Endodermal cell (in vitro differentiated cells): ENCODE results near the gene ZNF142. TPM values are rescaled to one million over a fixed set of nuclear protein-coding genes. Genes with fewer than 3 reads are reported as not detected.
A peak's percentile ranks its signal among the peaks of the same experiment; 100 is the strongest.

Experiments
- DNase-seq: peaks from one replicate; pipeline ENCODE4 v3.0.0-alpha.2; 2017
- H3K27ac ChIP-seq: 2 replicates; pipeline ENCODE4 v1.5.1; 2013; ENCODE audit warnings: mild to moderate bottlenecking, low read depth, low read length, moderate library complexity
- H3K27me3 ChIP-seq: 2 replicates; pipeline ENCODE4 v1.6.1; 2013; ENCODE audit warnings: mild to moderate bottlenecking, low read length, moderate library complexity; ENCODE audit not compliant: insufficient read depth, control insufficient read depth, poor library complexity, severe bottlenecking
- H3K36me3 ChIP-seq: 2 replicates; pipeline ENCODE4 v1.7.0; 2013; ENCODE audit warnings: mild to moderate bottlenecking, low read length, moderate library complexity; ENCODE audit not compliant: control insufficient read depth, insufficient read depth
- H3K4me1 ChIP-seq: one replicate; pipeline ENCODE4 v1.7.0; 2013; ENCODE audit warnings: low read length; ENCODE audit not compliant: control insufficient read depth, insufficient read depth
- H3K4me3 ChIP-seq: 2 replicates; pipeline ENCODE4 v1.5.1; 2013; ENCODE audit warnings: mild to moderate bottlenecking, low read length, moderate library complexity
- H3K9ac ChIP-seq: 2 replicates; pipeline ENCODE4 v1.6.1; 2013; ENCODE audit warnings: mild to moderate bottlenecking, low read length, moderate library complexity; ENCODE audit not compliant: poor library complexity, severe bottlenecking; ENCODE audit errors: extremely low read depth
- H3K9me3 ChIP-seq: 2 replicates; pipeline ENCODE4 v1.6.1; 2013; ENCODE audit warnings: mild to moderate bottlenecking, low read length, moderate library complexity; ENCODE audit not compliant: control insufficient read depth
- H3K27ac Mint-ChIP-seq: 2 replicates; pipeline ENCODE4 v1.8.0; 2020; ENCODE audit warnings: mixed read lengths
- H3K27me3 Mint-ChIP-seq: 2 replicates; pipeline ENCODE4 v1.8.0; 2021; ENCODE audit warnings: mild to moderate bottlenecking, mixed read lengths; ENCODE audit not compliant: insufficient read depth
- H3K36me3 Mint-ChIP-seq: 2 replicates; pipeline ENCODE4 v1.8.0; 2020; ENCODE audit warnings: low read depth, mixed read lengths
- H3K4me1 Mint-ChIP-seq: 2 replicates; pipeline ENCODE4 v1.8.0; 2020; ENCODE audit warnings: mixed read lengths
- H3K4me3 Mint-ChIP-seq: 2 replicates; pipeline ENCODE4 v1.8.0; 2020; ENCODE audit warnings: mild to moderate bottlenecking, moderate library complexity, mixed read lengths
- H3K9me3 Mint-ChIP-seq: 2 replicates; pipeline ENCODE4 v1.8.0; 2020; ENCODE audit warnings: mild to moderate bottlenecking, mixed read lengths
- WGBS, 2 experiments: methylation state at CpG; one replicate each; pipeline versions ENCODE4 v1.1.5 to v1.1.7; 2013; ENCODE audit warnings: missing lambda C conversion rate in 2 of 2, mixed read lengths in 1 of 2; ENCODE audit not compliant: insufficient coverage in 1 of 2, insufficient read length in 1 of 2; 5-methylcytosine and 5-hydroxymethylcytosine counted together
- long read RNA-seq, 4 experiments: library from polyadenylated mRNA in 2 of 4; library from RNA in 1 of 4; library from capped mRNA in 1 of 4; stranded (forward) in 3 of 4; unstranded in 1 of 4; transcript quantifications; one replicate each; pipeline ENCODE4 v2.0.0, GENCODE V29; 2020 to 2021; ENCODE audit warnings: inconsistent platforms in 1 of 4
- polyA plus RNA-seq, 2 experiments: library from polyadenylated mRNA; stranded (reverse); fragments of 50-300 nt; gene quantifications; one replicate each; pipeline ENCODE4 v1.2.3, GENCODE V29; 2013
- total RNA-seq, 2 donors: library from RNA; stranded (reverse); fragmentation: NEBNext Ultra II Directional in 1 of 2; extraction: Animal tissue kit (Norgen Biotek cat#: 25700) in 1 of 2; gene quantifications; 2 replicates in 1 of 2; 3 replicates in 1 of 2; pipeline ENCODE4 v1.2.1, GENCODE V29; 2021
- TF ChIP-seq, protein P1 (sequence below): fragments of 200-600 bp; sonication (generic); conservative IDR thresholded peaks from 2 replicates; pipeline ENCODE4 v1.5.0; 2021; ENCODE audit warnings: antibody characterized with exemption, mild to moderate bottlenecking

The ZNF142 gene, protein sequence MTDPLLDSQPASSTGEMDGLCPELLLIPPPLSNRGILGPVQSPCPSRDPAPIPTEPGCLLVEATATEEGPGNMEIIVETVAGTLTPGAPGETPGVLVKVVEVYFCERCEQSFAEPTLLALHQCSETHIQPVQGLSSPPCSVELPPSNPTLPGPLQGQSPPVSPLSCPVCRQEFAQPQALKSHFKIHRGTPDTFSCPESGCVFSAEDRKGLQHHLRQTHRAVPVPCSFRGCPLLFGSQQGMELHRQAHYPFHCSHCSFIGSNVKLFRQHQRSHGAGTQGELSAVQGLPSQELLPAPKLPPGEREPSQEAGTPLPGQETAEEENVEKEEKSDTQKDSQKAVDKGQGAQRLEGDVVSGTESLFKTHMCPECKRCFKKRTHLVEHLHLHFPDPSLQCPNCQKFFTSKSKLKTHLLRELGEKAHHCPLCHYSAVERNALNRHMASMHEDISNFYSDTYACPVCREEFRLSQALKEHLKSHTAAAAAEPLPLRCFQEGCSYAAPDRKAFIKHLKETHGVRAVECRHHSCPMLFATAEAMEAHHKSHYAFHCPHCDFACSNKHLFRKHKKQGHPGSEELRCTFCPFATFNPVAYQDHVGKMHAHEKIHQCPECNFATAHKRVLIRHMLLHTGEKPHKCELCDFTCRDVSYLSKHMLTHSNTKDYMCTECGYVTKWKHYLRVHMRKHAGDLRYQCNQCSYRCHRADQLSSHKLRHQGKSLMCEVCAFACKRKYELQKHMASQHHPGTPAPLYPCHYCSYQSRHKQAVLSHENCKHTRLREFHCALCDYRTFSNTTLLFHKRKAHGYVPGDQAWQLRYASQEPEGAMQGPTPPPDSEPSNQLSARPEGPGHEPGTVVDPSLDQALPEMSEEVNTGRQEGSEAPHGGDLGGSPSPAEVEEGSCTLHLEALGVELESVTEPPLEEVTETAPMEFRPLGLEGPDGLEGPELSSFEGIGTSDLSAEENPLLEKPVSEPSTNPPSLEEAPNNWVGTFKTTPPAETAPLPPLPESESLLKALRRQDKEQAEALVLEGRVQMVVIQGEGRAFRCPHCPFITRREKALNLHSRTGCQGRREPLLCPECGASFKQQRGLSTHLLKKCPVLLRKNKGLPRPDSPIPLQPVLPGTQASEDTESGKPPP (N-terminal part only)
- 10 to 100 TPM; 27.8 to 31.5 TPM for total RNA-seq
- 18.9 TPM for polyA plus RNA-seq (2013, experiment 1 of 2)
- 18.3 TPM for polyA plus RNA-seq (2013, experiment 2 of 2)
- long read RNA-seq, experiment 1, partial matches to known transcripts = 3 of 3 reads
- long read RNA-seq, experiment 1, other reads (novel, unspliced or antisense) = 0 of 3 reads
- long read RNA-seq, experiment 2, full-length matches to known transcripts = 1 of 12 reads
- long read RNA-seq, experiment 2, partial matches to known transcripts = 8 of 12 reads
- long read RNA-seq, experiment 2, other reads (novel, unspliced or antisense) = 3 of 12 reads
- long read RNA-seq, experiment 3, partial matches to known transcripts = 14 of 19 reads
- long read RNA-seq, experiment 3, other reads (novel, unspliced or antisense) = 5 of 19 reads
- long read RNA-seq, experiment 4 = 0 reads

DNA sequence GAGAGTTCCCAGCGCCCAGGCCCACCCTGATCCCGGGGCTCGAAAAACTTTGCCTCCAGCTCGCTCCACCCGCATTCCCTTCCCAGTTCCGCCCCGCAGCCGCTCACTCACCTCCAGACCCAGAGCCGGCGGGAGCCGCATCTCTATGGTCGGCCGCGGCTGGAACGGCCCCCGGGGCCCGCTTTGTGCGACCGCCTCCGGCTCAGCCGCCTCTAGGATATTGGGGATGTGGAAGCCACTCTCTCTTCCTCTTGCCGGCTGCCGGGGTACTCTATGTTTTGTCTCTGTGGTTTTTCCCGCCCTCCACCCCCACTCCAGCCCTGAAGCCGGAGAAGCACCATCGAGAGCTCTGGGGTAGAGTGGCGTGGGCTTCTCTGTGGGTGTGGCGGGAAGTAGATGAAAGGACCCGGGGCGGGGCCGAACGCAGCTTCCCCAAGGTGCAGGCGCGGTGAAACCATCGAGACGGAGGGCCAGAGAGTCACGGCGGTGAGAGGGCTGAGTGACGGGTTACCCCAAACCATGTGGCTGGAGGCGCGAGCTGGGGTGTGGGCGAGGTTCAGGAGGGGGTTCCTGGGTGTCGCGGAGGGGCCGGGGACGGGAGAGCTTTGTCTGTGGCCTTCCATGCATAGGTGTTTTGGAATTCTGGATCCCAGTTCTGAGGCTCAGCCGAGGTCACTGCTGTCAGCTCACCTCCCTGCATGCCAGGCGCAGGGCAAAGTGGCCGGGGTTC, at the start of gene ZNF142, which contains the start of gene BCS1L:
Gene ZNF142, minus strand, starts transcription at position 366 of the 730 bp plus-strand sequence. CDS start 3,194 bp downstream, outside the sequence.
Gene BCS1L, plus strand, starts transcription at position 426 of the 730 bp plus-strand sequence. CDS start 1,305 bp downstream, outside the sequence.
- 0 to 6% methylated on average over 7 to 49 of the region's 49 CpGs for WGBS, 2 experiments
- peak; percentile 97 for DNase-seq
- peaks cover 63% of the 10 kb centered on the region for H3K36me3 ChIP-seq
- peak within 1 kb of the TSS; percentile 85 for H3K4me3 Mint-ChIP-seq
- no peaks in the 10 kb centered on the region for H3K4me1 ChIP-seq
- H3K4me3 ChIP-seq = peak within 1 kb of the TSS; percentile 98
- peaks cover 42% of the 10 kb centered on the region for H3K36me3 Mint-ChIP-seq
- peak within 1 kb of the TSS; percentile 66 for H3K27ac ChIP-seq
- no peaks in the 10 kb centered on the region for H3K9me3 ChIP-seq
- H3K27me3 ChIP-seq = no peaks in the 10 kb centered on the region
- TF ChIP-seq, protein P1, sequence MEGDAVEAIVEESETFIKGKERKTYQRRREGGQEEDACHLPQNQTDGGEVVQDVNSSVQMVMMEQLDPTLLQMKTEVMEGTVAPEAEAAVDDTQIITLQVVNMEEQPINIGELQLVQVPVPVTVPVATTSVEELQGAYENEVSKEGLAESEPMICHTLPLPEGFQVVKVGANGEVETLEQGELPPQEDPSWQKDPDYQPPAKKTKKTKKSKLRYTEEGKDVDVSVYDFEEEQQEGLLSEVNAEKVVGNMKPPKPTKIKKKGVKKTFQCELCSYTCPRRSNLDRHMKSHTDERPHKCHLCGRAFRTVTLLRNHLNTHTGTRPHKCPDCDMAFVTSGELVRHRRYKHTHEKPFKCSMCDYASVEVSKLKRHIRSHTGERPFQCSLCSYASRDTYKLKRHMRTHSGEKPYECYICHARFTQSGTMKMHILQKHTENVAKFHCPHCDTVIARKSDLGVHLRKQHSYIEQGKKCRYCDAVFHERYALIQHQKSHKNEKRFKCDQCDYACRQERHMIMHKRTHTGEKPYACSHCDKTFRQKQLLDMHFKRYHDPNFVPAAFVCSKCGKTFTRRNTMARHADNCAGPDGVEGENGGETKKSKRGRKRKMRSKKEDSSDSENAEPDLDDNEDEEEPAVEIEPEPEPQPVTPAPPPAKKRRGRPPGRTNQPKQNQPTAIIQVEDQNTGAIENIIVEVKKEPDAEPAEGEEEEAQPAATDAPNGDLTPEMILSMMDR = no peak
- H3K27me3 Mint-ChIP-seq = peaks cover 2% of the 10 kb centered on the region
- peaks cover 10% of the 10 kb centered on the region for H3K4me1 Mint-ChIP-seq
- peak within 1 kb of the TSS; percentile 83 for H3K27ac Mint-ChIP-seq
- peak within 1 kb of the TSS; percentile 59 for H3K9ac ChIP-seq
- no peaks in the 10 kb centered on the region for H3K9me3 Mint-ChIP-seq

DNA sequence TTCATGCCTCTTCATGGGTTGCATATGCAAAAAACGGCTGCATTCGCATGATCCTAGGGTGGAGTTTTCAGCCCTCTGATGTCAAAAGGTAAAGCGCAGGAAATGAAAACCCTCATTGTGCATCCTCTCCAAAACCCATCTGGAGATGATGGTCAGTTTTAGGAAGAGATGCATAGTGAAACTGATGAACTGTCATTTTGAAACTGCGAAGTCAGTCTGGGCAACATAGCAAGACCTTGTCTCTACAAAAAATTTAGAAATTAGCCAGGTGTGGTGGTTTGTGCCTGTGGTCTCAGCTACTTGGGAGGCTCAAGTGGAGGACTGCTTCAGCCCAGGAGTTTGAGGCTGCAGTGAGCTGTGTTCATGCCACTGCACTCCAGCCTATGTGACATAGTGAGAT, 48.7 kb upstream of the ZNF142 start:
- no peak overlapping the region for H3K27ac ChIP-seq
- no peaks in the 10 kb centered on the region for H3K4me1 ChIP-seq
- Mint-ChIP-seq H3K36me3 (peaks cover 6% of the 10 kb centered on the region), H3K4me1 (peaks cover 5% of the 10 kb centered on the region), H3K27ac (no peak overlapping the region), H3K4me3 (no peak overlapping the region), H3K9me3 (no peaks in the 10 kb centered on the region), H3K27me3 (no peaks in the 10 kb centered on the region)
- H3K9me3 ChIP-seq = no peaks in the 10 kb centered on the region
- H3K27me3 ChIP-seq = no peaks in the 10 kb centered on the region
- H3K36me3 ChIP-seq = no peaks in the 10 kb centered on the region
- TF ChIP-seq, protein P1 = no peak
- no peak for DNase-seq
- H3K9ac ChIP-seq = no peak overlapping the region
- 89 to 93% methylated on average over 4 of the region's 4 CpGs for WGBS, 2 experiments
- no peak overlapping the region for H3K4me3 ChIP-seq
